ENCODE measurements around the gene CNTN1. TPM values are rescaled to one million over a fixed set of nuclear protein-coding genes. Genes with fewer than 3 reads are reported as not detected.

CNTN1 gene
- total RNA-seq, 1 experiment from 2014 or later, result 3.0 TPM

DNA sequence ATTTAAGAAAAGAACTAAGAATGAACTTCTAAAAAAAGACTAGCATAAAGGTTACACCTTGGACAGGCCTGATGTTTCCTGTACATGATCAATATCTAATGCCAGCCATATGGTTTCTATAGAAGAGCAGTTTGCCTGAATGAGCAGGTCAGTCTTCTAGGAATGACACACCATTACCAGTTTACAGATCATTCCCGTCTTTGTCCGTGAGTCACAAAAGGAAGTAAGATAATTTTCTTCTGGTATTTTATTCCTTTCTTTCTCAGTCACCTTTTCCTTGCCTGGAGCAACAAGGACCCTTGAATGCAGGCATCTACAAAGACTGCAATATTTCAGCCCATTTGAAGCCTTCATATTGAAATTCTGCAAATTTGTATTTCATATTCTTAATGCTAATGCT, 44.6 kb upstream of the CNTN1 start:
- Histone ChIP-seq H3K9me2 (ENCODE audit: insufficient read depth) (no peaks in the 10 kb centered on the region), H4K20me1 (ENCODE audit: insufficient read depth) (no peaks in the 10 kb centered on the region), H3K4me2 (ENCODE audit: low read length) (no peak overlapping the region), H3K4me3 (replicated peaks in 1 of 2; ENCODE audit: low read depth in 1 of 2, low read length in 2 of 2) (no peak overlapping the region), H3K9me3 (ENCODE audit: control insufficient read depth in 1 of 2, insufficient read depth in 1 of 2, low read depth in 1 of 2, low read length in 2 of 2) (no peaks in the 10 kb centered on the region; a peak in 1 of 4 replicates), H3K27ac (ENCODE audit: low read depth, low read length) (no peak overlapping the region), H3K79me2 (ENCODE audit: insufficient read depth, low read length) (no peaks in the 10 kb centered on the region), H3K9ac (ENCODE audit: low read length) (no peak overlapping the region), H2AFZ (ENCODE audit: low read depth, low read length, poor library complexity, severe bottlenecking) (no peak overlapping the region), H3K4me1 (ENCODE audit: control insufficient read depth in 1 of 2, insufficient read depth in 2 of 2, low read length in 2 of 2) (no peaks in the 10 kb centered on the region), H3K36me3 (ENCODE audit: control insufficient read depth in 1 of 2, insufficient read depth in 2 of 2, low read length in 2 of 2) (no peaks in the 10 kb centered on the region), H3K27me3 (ENCODE audit: insufficient read depth, low read length) (no peaks in the 10 kb centered on the region)
- ChIA-PET RAD21 (ENCODE audit: low non-redundant PET in 1 of 2, low total read pairs in 2 of 2, uncharacterized antibody in 2 of 2, unreplicated experiment in 2 of 2) (no interaction called here), CTCF (no interaction called here), POLR2A (no interaction called here)
- TF ChIP-seq ELF1 (IDR thresholded peaks at IDR 0.05; ENCODE audit: borderline replicate concordance, low read depth) (no peak), ZNF274 (IDR thresholded peaks at IDR 0.05; ENCODE audit: low read depth, low read length) (no peak), EZH2 (IDR thresholded peaks at IDR 0.05) (no peak), FOSL1 (IDR thresholded peaks at IDR 0.05; ENCODE audit: low read depth) (0 out of 2 replicates have a peak, but pooled peaks have one; percentile 25), CEBPB (IDR thresholded peaks at IDR 0.05; ENCODE audit: low read depth) (no peak), RAD21 (IDR thresholded peaks at IDR 0.05; ENCODE audit: low read depth) (no peak), MAX (IDR thresholded peaks at IDR 0.05) (no peak), JUND (IDR thresholded peaks at IDR 0.05) (no peak), CTCF (IDR thresholded peaks at IDR 0.05 in 2 of 3, conservative IDR thresholded peaks at IDR 0.05 in 1 of 3; ENCODE audit: borderline replicate concordance in 1 of 3, insufficient read depth in 1 of 3, low read depth in 2 of 3, low read length in 2 of 3) (no peak)
- ATAC-seq, result no peak
- intact Hi-C loops (cut with micrococcal nuclease), result no loop called here
- peak; percentile 10 for DNase-seq (ENCODE audit: low read depth, low spot score)
- no TSS peak for BruUV-seq (replicated peaks)

- no peaks in the 10 kb centered on the region for H3K27me3 ChIP-seq (ENCODE audit: insufficient read depth, low read length)
- DNase-seq (ENCODE audit: low read depth, low spot score) (no peak), ATAC-seq (no peak)
- TF ChIP-seq SIN3A (IDR thresholded peaks at IDR 0.05; ENCODE audit: low read depth) (no peak), ELF1 (IDR thresholded peaks at IDR 0.05; ENCODE audit: borderline replicate concordance, low read depth) (no peak), EZH2 (IDR thresholded peaks at IDR 0.05) (no peak), EZH2phosphoT487 (IDR thresholded peaks at IDR 0.05; ENCODE audit: borderline replicate concordance) (no peak), CBX3 (IDR thresholded peaks at IDR 0.05; ENCODE audit: low read depth) (no peak)
- no peaks in the 10 kb centered on the region for H3K36me3 ChIP-seq (ENCODE audit: control insufficient read depth in 1 of 2, insufficient read depth in 2 of 2, low read length in 2 of 2)
- H3K4me3 ChIP-seq (replicated peaks in 1 of 2; ENCODE audit: low read depth in 1 of 2, low read length in 2 of 2), result no peak overlapping the region
- H4K20me1 ChIP-seq (ENCODE audit: insufficient read depth), result no peaks in the 10 kb centered on the region
- H3K79me2 ChIP-seq (ENCODE audit: insufficient read depth, low read length), result no peaks in the 10 kb centered on the region
- no peaks in the 10 kb centered on the region for H3K4me1 ChIP-seq (ENCODE audit: control insufficient read depth in 1 of 2, insufficient read depth in 2 of 2, low read length in 2 of 2)
- ChIA-PET CTCF (no interaction called here), POLR2A (no interaction called here), RAD21 (ENCODE audit: low non-redundant PET in 1 of 2, low total read pairs in 2 of 2, uncharacterized antibody in 2 of 2, unreplicated experiment in 2 of 2) (no interaction called here)
- H3K27ac ChIP-seq (ENCODE audit: low read depth, low read length), result no peak overlapping the region
- no peak overlapping the region for H3K4me2 ChIP-seq (ENCODE audit: low read length)
- no TSS peak for BruUV-seq (replicated peaks)
- intact Hi-C loops (cut with micrococcal nuclease), result no loop called here
- H3K9me3 ChIP-seq (ENCODE audit: control insufficient read depth in 1 of 2, insufficient read depth in 1 of 2, low read depth in 1 of 2, low read length in 2 of 2), result no peaks in the 10 kb centered on the region; a peak in 1 of 4 replicates
- H3K9me2 ChIP-seq (ENCODE audit: insufficient read depth), result no peaks in the 10 kb centered on the region
- H2AFZ ChIP-seq (ENCODE audit: low read depth, low read length, poor library complexity, severe bottlenecking), result no peak overlapping the region
- H3K9ac ChIP-seq (ENCODE audit: low read length), result no peak overlapping the region
Observed at GRCh38 chr12:40648519-40648918, 43.7 kb upstream of the CNTN1 start.

All from HCT116 (cell line).